ENCODE results near the gene EPHA2. TPM values are rescaled to one million over a fixed set of nuclear protein-coding genes. Genes with fewer than 3 reads are reported as not detected.

The EPHA2 gene
- 10 to 100 TPM; 19.5 to 26.7 TPM for total RNA-seq

GRCh38 chr1:16155537-16156410 lies at the start of gene EPHA2:
Gene EPHA2, minus strand, starts transcription at chr1:16156069. Its CDS starts 137 bp downstream, at chr1:16155932.
- WGBS, 2 donors = 4 to 7% methylated on average over 12 to 83 of the region's 89 CpGs
- no peaks in the 10 kb centered on the region for H3K9me3 ChIP-seq
- DNase-seq = peak; percentile 91 to 96 (median 95)
- peak within 1 kb of the TSS; percentile 91 to 94 (median 92) for H3K27ac ChIP-seq
- H3K36me3 ChIP-seq (replicated peaks in 1 of 2; ENCODE audit: insufficient read depth in 1 of 2, low read depth in 2 of 2) = no peaks in the 10 kb centered on the region
- peaks cover 52% of the 10 kb centered on the region for H3K4me1 ChIP-seq
- intact Hi-C loops (cut with DNase I) = no loop called here
- H3K27me3 ChIP-seq = no peaks in the 10 kb centered on the region
- TF ChIP-seq POLR2A (IDR thresholded peaks at IDR 0.05) (peak; percentile 95 to 96 (median 96)), CTCF (IDR thresholded peaks at IDR 0.05) (no peak)
- H3K4me3 ChIP-seq = peak within 1 kb of the TSS; percentile 44 to 60
- ATAC-seq = peak; percentile 81

DNA sequence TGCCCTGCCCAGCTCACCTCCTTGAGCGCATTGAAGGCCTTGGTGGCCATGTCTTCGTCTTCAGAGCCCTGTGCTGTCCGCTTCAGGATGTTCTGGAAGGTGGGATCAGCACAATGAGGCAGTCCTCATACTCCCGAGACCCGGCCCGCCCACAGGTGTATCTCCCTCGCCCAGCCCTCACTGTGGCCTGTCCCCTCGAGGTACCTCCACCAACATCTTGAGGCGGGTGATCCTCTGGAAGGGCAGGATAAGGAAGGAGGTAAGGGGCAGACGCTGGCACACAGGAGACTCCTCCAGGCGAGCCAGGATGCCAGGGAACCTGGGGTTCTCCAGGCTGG lies 49.4 kb upstream of the EPHA2 start:
- Histone ChIP-seq H3K36me3 (replicated peaks in 1 of 2; ENCODE audit: insufficient read depth in 1 of 2, low read depth in 2 of 2) (no peaks in the 10 kb centered on the region), H3K9me3 (no peaks in the 10 kb centered on the region), H3K4me3 (no peak overlapping the region), H3K27ac (no peak overlapping the region), H3K27me3 (no peaks in the 10 kb centered on the region), H3K4me1 (peaks cover 36% of the 10 kb centered on the region)
- intact Hi-C loops (cut with DNase I) = no loop called here
- TF ChIP-seq POLR2A (IDR thresholded peaks at IDR 0.05) = no peak
- no peak for TF ChIP-seq CTCF (IDR thresholded peaks at IDR 0.05)
- DNase-seq = no peak
- WGBS, 2 donors = 88 to 93% methylated on average over 7 to 10 of the region's 11 CpGs
- no peak for ATAC-seq

DNA sequence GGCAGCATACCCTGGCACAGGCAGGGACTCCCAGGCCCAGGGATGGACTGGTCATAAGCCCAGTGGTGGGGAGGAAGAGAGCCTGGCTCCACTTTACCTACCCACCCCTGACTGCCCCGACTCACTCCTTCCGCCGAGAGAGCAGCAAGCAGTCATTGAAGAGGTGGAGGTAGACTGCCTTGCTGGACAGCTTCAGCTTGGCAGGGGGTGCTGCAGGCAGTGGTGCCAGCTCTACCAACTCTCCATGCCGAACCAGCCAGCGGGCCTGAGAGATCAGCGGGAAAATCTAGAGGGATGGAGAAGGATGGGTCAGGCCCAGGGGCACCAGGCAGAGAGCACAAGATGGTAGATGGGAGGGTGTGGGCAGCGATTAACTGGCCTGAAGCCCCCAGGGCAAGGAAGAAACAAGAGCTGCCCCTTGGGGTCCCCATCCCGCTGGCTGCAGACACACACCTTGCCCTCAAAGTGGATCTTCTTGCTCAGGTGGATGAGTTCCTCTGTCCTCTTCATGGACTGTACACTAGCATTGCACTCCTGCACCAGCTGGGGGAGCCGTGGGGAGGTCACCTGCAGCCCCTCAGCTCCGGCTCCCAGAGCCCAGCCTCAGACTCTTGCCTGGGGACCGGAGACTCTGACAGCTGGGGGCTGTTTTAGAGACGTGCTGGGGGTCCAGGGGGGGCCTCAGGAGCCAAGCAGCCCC lies 48.9 kb upstream of the EPHA2 start:
- WGBS, 2 donors = 82 to 88% methylated on average over 6 to 12 of the region's 12 CpGs
- ATAC-seq (no peak), DNase-seq (peak; percentile 50 to 73 (median 57))
- intact Hi-C loops (cut with DNase I) = no loop called here
- H3K27me3 ChIP-seq = no peaks in the 10 kb centered on the region
- no peak overlapping the region for H3K4me3 ChIP-seq
- H3K27ac ChIP-seq = no peak overlapping the region
- H3K9me3 ChIP-seq = no peaks in the 10 kb centered on the region
- H3K4me1 ChIP-seq = peaks cover 31% of the 10 kb centered on the region
- H3K36me3 ChIP-seq (replicated peaks in 1 of 2; ENCODE audit: insufficient read depth in 1 of 2, low read depth in 2 of 2) = no peaks in the 10 kb centered on the region
- TF ChIP-seq CTCF (IDR thresholded peaks at IDR 0.05) (peak in 6 of 7 experiments; percentile 15 to 49 (median 32)), POLR2A (IDR thresholded peaks at IDR 0.05) (no peak)

GRCh38 chr1:16204216-16204615 lies 48.3 kb upstream of the EPHA2 start:
- ATAC-seq (no peak), DNase-seq (no peak)
- Histone ChIP-seq H3K27ac (no peak overlapping the region), H3K36me3 (replicated peaks in 1 of 2; ENCODE audit: insufficient read depth in 1 of 2, low read depth in 2 of 2) (no peaks in the 10 kb centered on the region), H3K9me3 (no peaks in the 10 kb centered on the region), H3K4me1 (peaks cover 28% of the 10 kb centered on the region), H3K27me3 (no peaks in the 10 kb centered on the region), H3K4me3 (no peak overlapping the region)
- intact Hi-C loops (cut with DNase I) = no loop called here
- WGBS, 2 donors = 50 to 90% methylated on average over 1 to 2 of the region's 2 CpGs
- TF ChIP-seq POLR2A (IDR thresholded peaks at IDR 0.05) = no peak

- WGBS, 2 donors = 69 to 81% methylated on average over 3 of the region's 3 CpGs
Measured at GRCh38 chr1:16203550-16203949, 47.7 kb upstream of the EPHA2 start.

More at GRCh38 chr1:16203550-16203949, 47.7 kb upstream of the EPHA2 start:
- DNase-seq (no peak), ATAC-seq (no peak)
- intact Hi-C loops (cut with DNase I) = no loop called here
- H3K4me3 ChIP-seq = no peak overlapping the region
- no peaks in the 10 kb centered on the region for H3K36me3 ChIP-seq (replicated peaks in 1 of 2; ENCODE audit: insufficient read depth in 1 of 2, low read depth in 2 of 2)
- H3K4me1 ChIP-seq = peaks cover 25% of the 10 kb centered on the region
- TF ChIP-seq CTCF (IDR thresholded peaks at IDR 0.05) = no peak
- no peak for TF ChIP-seq POLR2A (IDR thresholded peaks at IDR 0.05)
- H3K27me3 ChIP-seq = no peaks in the 10 kb centered on the region
- no peaks in the 10 kb centered on the region for H3K9me3 ChIP-seq
- H3K27ac ChIP-seq = no peak overlapping the region

Measured in body of pancreas (tissue), 4 donors.